ENCODE measurements around the gene IGSF21.

DNA sequence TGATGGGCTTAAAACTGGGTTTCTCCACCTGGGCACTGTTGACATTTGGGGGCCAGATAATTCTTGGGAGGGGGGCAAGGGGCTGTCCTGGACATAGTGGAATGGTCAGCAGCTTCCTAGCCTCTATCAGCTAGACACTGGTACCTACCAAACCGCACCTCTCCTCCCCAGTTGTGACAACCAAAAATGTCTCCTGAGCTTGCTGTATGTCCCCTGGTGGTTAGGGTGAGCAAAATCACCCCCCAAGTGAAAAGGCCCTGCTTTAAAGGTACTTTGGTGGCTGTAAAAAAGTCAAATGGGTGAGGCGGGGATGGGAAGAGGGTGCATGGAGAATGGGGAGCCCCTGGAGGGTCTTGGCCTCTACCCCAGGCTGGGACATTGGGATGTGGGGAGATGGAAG, 182.0 kb downstream of the IGSF21 start:
- TF ChIP-seq, protein P1, sequence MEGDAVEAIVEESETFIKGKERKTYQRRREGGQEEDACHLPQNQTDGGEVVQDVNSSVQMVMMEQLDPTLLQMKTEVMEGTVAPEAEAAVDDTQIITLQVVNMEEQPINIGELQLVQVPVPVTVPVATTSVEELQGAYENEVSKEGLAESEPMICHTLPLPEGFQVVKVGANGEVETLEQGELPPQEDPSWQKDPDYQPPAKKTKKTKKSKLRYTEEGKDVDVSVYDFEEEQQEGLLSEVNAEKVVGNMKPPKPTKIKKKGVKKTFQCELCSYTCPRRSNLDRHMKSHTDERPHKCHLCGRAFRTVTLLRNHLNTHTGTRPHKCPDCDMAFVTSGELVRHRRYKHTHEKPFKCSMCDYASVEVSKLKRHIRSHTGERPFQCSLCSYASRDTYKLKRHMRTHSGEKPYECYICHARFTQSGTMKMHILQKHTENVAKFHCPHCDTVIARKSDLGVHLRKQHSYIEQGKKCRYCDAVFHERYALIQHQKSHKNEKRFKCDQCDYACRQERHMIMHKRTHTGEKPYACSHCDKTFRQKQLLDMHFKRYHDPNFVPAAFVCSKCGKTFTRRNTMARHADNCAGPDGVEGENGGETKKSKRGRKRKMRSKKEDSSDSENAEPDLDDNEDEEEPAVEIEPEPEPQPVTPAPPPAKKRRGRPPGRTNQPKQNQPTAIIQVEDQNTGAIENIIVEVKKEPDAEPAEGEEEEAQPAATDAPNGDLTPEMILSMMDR (IDR thresholded peaks at IDR 0.05; ENCODE audit: extremely low read depth in 1 of 2, insufficient read depth in 1 of 2, low read depth in 1 of 2, low read length in 2 of 2) = no peak
- TF ChIP-seq POLR2A (IDR thresholded peaks at IDR 0.05; ENCODE audit: low read depth, low read length) = no peak
- TF ChIP-seq MYC (IDR thresholded peaks at IDR 0.05; ENCODE audit: low read depth, low read length) = no peak
- no peak for TF ChIP-seq EZH2 (IDR thresholded peaks at IDR 0.05; ENCODE audit: borderline replicate concordance, low read depth, low read length, severe bottlenecking)
- no peak for TF ChIP-seq FOS (IDR thresholded peaks at IDR 0.05; ENCODE audit: borderline replicate concordance, insufficient read depth, low read length)
- TF ChIP-seq, protein P2, sequence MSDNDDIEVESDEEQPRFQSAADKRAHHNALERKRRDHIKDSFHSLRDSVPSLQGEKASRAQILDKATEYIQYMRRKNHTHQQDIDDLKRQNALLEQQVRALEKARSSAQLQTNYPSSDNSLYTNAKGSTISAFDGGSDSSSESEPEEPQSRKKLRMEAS (IDR thresholded peaks at IDR 0.05; ENCODE audit: insufficient read depth, insufficient read length) = no peak
- TF ChIP-seq POLR2AphosphoS5 (IDR thresholded peaks at IDR 0.05; ENCODE audit: insufficient read depth, low read depth, low read length) = no peak
